Subcutaneous adipose tissue (tissue), 4 donors: ENCODE results near the gene MYL1. TPM values are rescaled to one million over a fixed set of nuclear protein-coding genes. Genes with fewer than 3 reads are reported as not detected.

Source experiments
- total RNA-seq, 4 donors: library from RNA; depleted of rRNA; stranded (reverse); fragments of >200 nt; gene quantifications; one replicate each; pipeline ENCODE4 v1.1.0, GENCODE V29; 2016
- TF ChIP-seq, protein P1 (sequence below): fragments of 450-650 bp; IDR thresholded peaks from one replicate; pipeline ENCODE4 v1.5.1; 2016; ENCODE audit warnings: low read depth, mild to moderate bottlenecking, control low read depth, antibody characterized with exemption, moderate library complexity

The MYL1 gene
- total RNA-seq, 4 donors from 2014 or later: not detected

GRCh38 chr2:210302326-210302725 lies 12.6 kb downstream of the MYL1 start:
- TF ChIP-seq, protein P1, sequence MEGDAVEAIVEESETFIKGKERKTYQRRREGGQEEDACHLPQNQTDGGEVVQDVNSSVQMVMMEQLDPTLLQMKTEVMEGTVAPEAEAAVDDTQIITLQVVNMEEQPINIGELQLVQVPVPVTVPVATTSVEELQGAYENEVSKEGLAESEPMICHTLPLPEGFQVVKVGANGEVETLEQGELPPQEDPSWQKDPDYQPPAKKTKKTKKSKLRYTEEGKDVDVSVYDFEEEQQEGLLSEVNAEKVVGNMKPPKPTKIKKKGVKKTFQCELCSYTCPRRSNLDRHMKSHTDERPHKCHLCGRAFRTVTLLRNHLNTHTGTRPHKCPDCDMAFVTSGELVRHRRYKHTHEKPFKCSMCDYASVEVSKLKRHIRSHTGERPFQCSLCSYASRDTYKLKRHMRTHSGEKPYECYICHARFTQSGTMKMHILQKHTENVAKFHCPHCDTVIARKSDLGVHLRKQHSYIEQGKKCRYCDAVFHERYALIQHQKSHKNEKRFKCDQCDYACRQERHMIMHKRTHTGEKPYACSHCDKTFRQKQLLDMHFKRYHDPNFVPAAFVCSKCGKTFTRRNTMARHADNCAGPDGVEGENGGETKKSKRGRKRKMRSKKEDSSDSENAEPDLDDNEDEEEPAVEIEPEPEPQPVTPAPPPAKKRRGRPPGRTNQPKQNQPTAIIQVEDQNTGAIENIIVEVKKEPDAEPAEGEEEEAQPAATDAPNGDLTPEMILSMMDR: no peak

GRCh38 chr2:210299866-210300373 lies 15.1 kb downstream of the MYL1 start:
- TF ChIP-seq, protein P1: no peak

DNA sequence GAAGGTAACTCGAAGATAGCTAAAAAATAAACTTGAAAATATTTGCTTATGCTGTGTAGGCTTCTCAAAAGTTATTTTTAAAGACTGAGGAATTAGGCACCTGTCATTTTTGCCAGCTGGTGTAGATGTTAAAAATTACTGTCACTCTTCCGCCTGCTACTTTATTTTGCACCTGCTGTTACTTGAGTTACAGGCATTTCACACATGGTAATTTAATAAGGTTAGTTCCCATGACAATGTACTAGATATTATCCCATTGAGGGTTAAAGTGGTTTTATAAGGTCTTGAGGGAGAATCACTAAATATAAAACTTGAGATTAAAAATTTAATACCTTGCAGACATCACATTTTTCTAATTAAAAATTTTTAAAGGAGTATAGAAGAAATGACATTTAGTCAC lies 26.6 kb downstream of the MYL1 start:
- TF ChIP-seq, protein P1: no peak

DNA sequence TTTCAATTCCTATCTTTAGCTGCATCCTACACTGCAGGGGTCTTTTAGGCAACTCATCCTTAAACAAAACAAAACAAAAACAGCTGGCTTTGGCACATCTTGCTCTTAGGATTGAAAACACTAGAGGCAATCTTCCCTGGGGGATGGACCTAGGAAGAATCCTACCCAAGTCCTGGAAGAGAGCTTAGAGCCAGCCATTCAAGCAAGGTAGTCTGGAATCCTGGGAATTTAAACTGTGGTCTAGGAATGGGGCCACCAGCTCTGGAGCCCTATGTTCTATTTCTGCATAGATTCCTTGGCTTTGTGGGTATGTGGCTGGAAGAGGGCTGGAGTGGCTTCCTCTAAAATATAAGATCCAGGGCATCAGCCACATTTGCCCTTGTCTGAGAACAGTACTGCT lies 27.7 kb downstream of the MYL1 start:
- TF ChIP-seq, protein P1: no peak

DNA sequence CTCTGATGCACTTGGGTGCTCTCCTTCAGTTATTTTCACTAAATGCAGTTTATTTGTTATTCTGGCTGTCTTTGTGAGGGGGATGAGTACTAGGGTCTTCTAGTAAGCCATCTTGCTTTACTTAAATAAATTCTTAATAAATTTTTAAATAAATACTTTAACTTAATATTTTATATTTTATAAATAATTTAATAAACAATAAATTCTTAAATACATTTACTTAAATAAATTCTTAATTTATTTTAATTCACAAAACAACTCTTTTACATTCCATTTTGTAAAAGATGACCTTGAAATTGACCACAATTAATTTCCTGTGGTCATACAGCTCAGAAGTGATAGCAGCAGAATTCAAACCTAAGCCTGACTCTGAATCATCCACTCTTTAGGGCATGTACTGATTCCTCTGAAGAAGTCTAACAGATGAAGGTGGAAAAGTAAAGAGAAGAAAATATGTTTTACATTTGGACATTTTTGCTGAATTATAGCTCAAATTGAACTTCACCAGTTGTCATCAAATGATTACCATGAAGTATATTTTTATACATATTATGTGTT lies 28.8 kb downstream of the MYL1 start:
- TF ChIP-seq, protein P1: no peak

DNA sequence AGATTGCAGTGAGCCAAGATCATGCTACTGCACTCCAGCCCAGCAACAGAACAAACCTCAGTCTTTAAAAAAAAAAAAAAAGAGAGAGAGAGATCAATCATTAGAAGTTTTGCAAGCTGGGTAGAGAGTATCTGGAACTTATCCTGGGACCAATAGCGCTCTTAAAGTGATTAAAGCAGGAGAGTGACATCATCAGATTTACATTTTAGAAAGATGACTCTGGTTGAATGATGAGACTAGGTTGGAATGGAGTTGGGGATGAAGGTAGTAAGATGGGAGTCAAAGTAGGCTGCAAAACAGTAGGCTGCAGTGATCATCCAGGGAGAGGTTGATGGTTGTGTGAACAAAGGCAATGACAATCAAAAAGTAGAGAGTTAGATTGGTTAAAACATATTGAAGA lies 37.8 kb downstream of the MYL1 start:
- TF ChIP-seq, protein P1: no peak

GRCh38 chr2:210271300-210271699 lies 43.7 kb downstream of the MYL1 start:
- TF ChIP-seq, protein P1: no peak
